H1 (cell line): ENCODE results near the gene ABHD2. TPM values are rescaled to one million over a fixed set of nuclear protein-coding genes. Genes with fewer than 3 reads are reported as not detected.
A peak's percentile ranks its signal among the peaks of the same experiment; 100 is the strongest.

ENCODE experiments used
- CTCF ChIA-PET: fragments of 300-600 bp; sonication (Branson Sonifier 250); formaldehyde crosslinking; loops from one replicate; lab custom pipeline; 2021; ENCODE audit not compliant: partially characterized antibody; lab: Charles Lee
- POLR2A ChIA-PET: fragments of 300-600 bp; sonication (Branson Sonifier 250); formaldehyde crosslinking; loops from one replicate; lab custom pipeline; 2021; ENCODE audit warnings: inconsistent platforms; ENCODE audit not compliant: partially characterized antibody; lab: Charles Lee
- DNase-seq, 2 experiments: peaks; one replicate each; pipeline versions ENCODE4 v3.0.0 to v3.0.0-alpha.2; 2010 to 2022; ENCODE audit warnings: low spot score in 2 of 2, low read depth in 1 of 2, mixed read lengths in 1 of 2
- FAIRE-seq: peaks from 2 replicates; lab custom pipeline; 2011; peaks lifted over from hg19 to GRCh38; lab: Jason Lieb, UNC
- H2AFZ ChIP-seq: 2 replicates; pipeline ENCODE4 v1.8.1; 2012; ENCODE audit warnings: low read length, inconsistent platforms
- H2AK5ac ChIP-seq: 2 replicates; pipeline ENCODE4 v1.6.1; 2013; ENCODE audit warnings: low read depth, low read length
- H2BK120ac ChIP-seq: replicated peaks from 2 replicates; pipeline ENCODE3; 2013; ENCODE audit warnings: low read depth, low read length, inconsistent platforms
- H2BK12ac ChIP-seq: 2 replicates; pipeline ENCODE4 v1.6.1; 2013; ENCODE audit warnings: low read depth, low read length
- H2BK15ac ChIP-seq: 2 replicates; pipeline ENCODE4 v1.6.1; 2013; ENCODE audit warnings: low read length
- H2BK20ac ChIP-seq: 2 replicates; pipeline ENCODE4 v1.6.1; 2013; ENCODE audit warnings: low read length
- H2BK5ac ChIP-seq: 2 replicates; pipeline ENCODE4 v1.6.1; 2013; ENCODE audit warnings: low read depth, low read length
- H3K14ac ChIP-seq: 2 replicates; pipeline ENCODE4 v1.6.1; 2013; ENCODE audit warnings: inconsistent platforms; ENCODE audit not compliant: insufficient read length
- H3K18ac ChIP-seq: 2 replicates; pipeline ENCODE4 v1.6.1; 2013; ENCODE audit warnings: low read length; ENCODE audit errors: extremely low read depth
- H3K23ac ChIP-seq: 2 replicates; pipeline ENCODE4 v1.6.1; 2013; ENCODE audit warnings: inconsistent platforms; ENCODE audit not compliant: insufficient read length
- H3K23me2 ChIP-seq: 2 replicates; pipeline ENCODE4 v1.6.1; 2013; ENCODE audit warnings: low read depth, low read length
- H3K27ac ChIP-seq: 2 replicates; pipeline ENCODE4 v1.6.1; 2011; ENCODE audit warnings: low read depth, low read length, inconsistent platforms
- H3K27me3 ChIP-seq, 4 experiments: replicated peaks in 1 of 4; 1 replicate in 1 of 4; 2 replicates in 3 of 4; pipeline versions ENCODE4 v1.6.1 to v1.8.1; 2011 to 2013; ENCODE audit warnings: low read length in 3 of 4, mild to moderate bottlenecking in 3 of 4, inconsistent platforms in 2 of 4, mixed read lengths in 2 of 4, moderate library complexity in 1 of 4; ENCODE audit not compliant: control insufficient read depth in 3 of 4, insufficient read depth in 3 of 4; ENCODE audit errors: extremely low read depth in 1 of 4
- H3K36me3 ChIP-seq, 4 experiments: 2 replicates each; pipeline versions ENCODE4 v1.6.1 to v1.8.1; 2011 to 2013; ENCODE audit warnings: mild to moderate bottlenecking in 4 of 4, low read length in 3 of 4, moderate library complexity in 2 of 4, control low read depth in 1 of 4, inconsistent platforms in 1 of 4; ENCODE audit not compliant: insufficient read depth in 4 of 4, control insufficient read depth in 2 of 4
- H3K4ac ChIP-seq: replicated peaks from 2 replicates; pipeline ENCODE3; 2013; ENCODE audit warnings: low read length, low read depth, mixed read lengths, inconsistent platforms; ENCODE audit not compliant: insufficient read length
- H3K4me1 ChIP-seq, 4 experiments: replicated peaks in 1 of 4; 1 replicate in 1 of 4; 2 replicates in 3 of 4; pipeline versions ENCODE4 v1.6.1 to v1.8.1; 2011 to 2013; ENCODE audit warnings: low read length in 3 of 4, inconsistent platforms in 2 of 4, mixed read lengths in 1 of 4; ENCODE audit not compliant: insufficient read depth in 4 of 4, control insufficient read depth in 3 of 4
- H3K4me2 ChIP-seq, 2 experiments: 2 replicates each; pipeline versions ENCODE4 v1.6.1 to v1.8.1; 2011 to 2013; ENCODE audit warnings: low read depth in 2 of 2, low read length in 2 of 2, control low read depth in 1 of 2, inconsistent platforms in 1 of 2, mild to moderate bottlenecking in 1 of 2; ENCODE audit not compliant: insufficient read depth in 1 of 2
- H3K4me3 ChIP-seq, 4 experiments: fragments of 200-600, 300-600 bp in 1 of 4; sonication (generic), shearing (Covaris generic), sonication (Bioruptor Twin) in 1 of 4; 2 replicates each; pipeline versions ENCODE4 v1.5.1 to v1.8.1; 2011 to 2016; ENCODE audit warnings: low read length in 4 of 4, low read depth in 3 of 4, control low read depth in 2 of 4, inconsistent platforms in 2 of 4, mild to moderate bottlenecking in 2 of 4, mixed read lengths in 1 of 4, moderate library complexity in 1 of 4; ENCODE audit not compliant: insufficient read depth in 2 of 4; ENCODE audit errors: extremely low read depth in 1 of 4
- H3K56ac ChIP-seq: replicated peaks from 2 replicates; pipeline ENCODE3; 2013; ENCODE audit warnings: low read depth, mild to moderate bottlenecking, mixed read lengths, low read length, inconsistent platforms; ENCODE audit not compliant: insufficient read length
- H3K79me1 ChIP-seq: 2 replicates; pipeline ENCODE4 v1.6.1; 2013; ENCODE audit warnings: low read depth, low read length, control low read depth
- H3K79me2 ChIP-seq, 2 experiments: 2 replicates each; pipeline versions ENCODE4 v1.6.1 to v1.8.1; 2012 to 2013; ENCODE audit warnings: low read length in 2 of 2, mild to moderate bottlenecking in 2 of 2, inconsistent platforms in 1 of 2; ENCODE audit not compliant: insufficient read depth in 2 of 2, control insufficient read depth in 1 of 2
- H3K9ac ChIP-seq, 4 experiments: replicated peaks in 1 of 4; 1 replicate in 1 of 4; 2 replicates in 3 of 4; pipeline versions ENCODE4 v1.6.1 to v1.8.1; 2011 to 2013; ENCODE audit warnings: low read depth in 3 of 4, low read length in 3 of 4, control low read depth in 2 of 4, mild to moderate bottlenecking in 2 of 4, moderate library complexity in 2 of 4, inconsistent platforms in 1 of 4; ENCODE audit errors: extremely low read depth in 1 of 4
- H3K9me3 ChIP-seq, 2 experiments: 2 replicates each; pipeline versions ENCODE4 v1.6.1 to v1.8.1; 2012 to 2013; ENCODE audit warnings: mild to moderate bottlenecking in 2 of 2, moderate library complexity in 2 of 2, control low read depth in 1 of 2, inconsistent platforms in 1 of 2, low read depth in 1 of 2, low read length in 1 of 2, mixed read lengths in 1 of 2; ENCODE audit not compliant: insufficient read depth in 2 of 2
- H4K20me1 ChIP-seq, 2 experiments: replicated peaks in 1 of 2; 2 replicates each; pipeline versions ENCODE3 to v1.8.1; 2011 to 2013; ENCODE audit warnings: inconsistent platforms in 2 of 2, low read length in 2 of 2, mild to moderate bottlenecking in 1 of 2; ENCODE audit not compliant: insufficient read depth in 2 of 2, control insufficient read depth in 1 of 2
- H4K5ac ChIP-seq: 2 replicates; pipeline ENCODE4 v1.6.1; 2013; ENCODE audit warnings: low read length, low read depth, mixed read lengths, inconsistent platforms; ENCODE audit not compliant: insufficient read length
- H4K8ac ChIP-seq: 2 replicates; pipeline ENCODE4 v1.8.0; 2013; ENCODE audit warnings: mild to moderate bottlenecking, moderate library complexity, low read length, inconsistent platforms; ENCODE audit not compliant: insufficient read depth; ENCODE audit errors: extremely low read depth
- H4K91ac ChIP-seq: replicated peaks from 2 replicates; pipeline ENCODE3; 2013; ENCODE audit warnings: low read length, mixed read lengths, inconsistent platforms; ENCODE audit not compliant: insufficient read length
- CEBPB ChIP-seq: IDR thresholded peaks from 2 replicates; pipeline ENCODE4 v1.6.1; 2012; ENCODE audit warnings: low read depth, low read length
- KDM5A ChIP-seq: fragments of 200-600 bp; IDR thresholded peaks from 2 replicates; pipeline ENCODE4 v1.7.1; 2012; ENCODE audit warnings: mild to moderate bottlenecking, low read length, inconsistent platforms, mixed read lengths
- TEAD4 ChIP-seq: IDR thresholded peaks from 2 replicates; pipeline ENCODE4 v1.6.1; 2012; ENCODE audit warnings: low read depth, low read length, inconsistent platforms, mixed read lengths
- WGBS, 2 experiments: shearing (Covaris generic) in 1 of 2; methylation state at CpG; one replicate each; pipeline versions ENCODE4 v1.1.6 to v1.1.7; 2013 to 2015; ENCODE audit warnings: low lambda C conversion rate in 2 of 2, mixed read lengths in 2 of 2, inconsistent platforms in 1 of 2, low coverage in 1 of 2, missing lambda C conversion rate in 1 of 2; ENCODE audit not compliant: insufficient replicate concordance in 2 of 2, insufficient coverage in 1 of 2, insufficient read length in 1 of 2; ENCODE audit errors: extremely low coverage in 1 of 2, missing lambda C conversion rate in 1 of 2; 5-methylcytosine and 5-hydroxymethylcytosine counted together
- polyA plus RNA-seq, 7 experiments: library from polyadenylated mRNA; depleted of rRNA in 3 of 7; stranded (reverse) in 5 of 7; unstranded in 2 of 7; fragments of >200 nt in 5 of 7; fragments of 200-250 nt in 2 of 7; gene quantifications; 1 replicate in 5 of 7; 2 replicates in 1 of 7; 4 replicates in 1 of 7; pipeline versions ENCODE4 v1.2.1 to v1.2.3, GENCODE V29; 2011 to 2013; ENCODE audit warnings: missing spikeins in 2 of 7, mixed read lengths in 2 of 7
- total RNA-seq: library from RNA; stranded (reverse); fragmentation: NEBNext Ultra II Directional; extraction: Animal tissue kit (Norgen Biotek cat#: 25700); gene quantifications from 2 replicates; pipeline ENCODE4 v1.2.1, GENCODE V29; 2021

The ABHD2 gene
- total and polyA plus RNA-seq, 2 of the 8 experiments (the other 6 are each of a cell fraction or from before 2014, with no cell fraction given), result 9.1 to 23.7 TPM

- FAIRE-seq, result no peak
- H3K9ac ChIP-seq, result no peak overlapping the region
Observed at GRCh38 chr15:89243046-89243690, 154.9 kb downstream of the ABHD2 start.

More at GRCh38 chr15:89243046-89243690, 154.9 kb downstream of the ABHD2 start:
- H3K56ac ChIP-seq, result no peak overlapping the region
- H3K36me3 ChIP-seq, result peaks cover 2 to 11% (median 8%) of the 10 kb centered on the region in 4 experiments; a peak in 5 of 8 replicates
- H3K79me2 ChIP-seq, result peaks cover 4 to 34% of the 10 kb centered on the region in 2 experiments; a peak in 3 of 4 replicates
- no peak overlapping the region for H3K23ac ChIP-seq
- peak overlapping the region; percentile 46; the same call in 1 of the 2 replicates for H2BK5ac ChIP-seq
- H3K23me2 ChIP-seq, result no peaks in the 10 kb centered on the region; the same call in 1 of the 2 replicates
- H4K20me1 ChIP-seq, result peaks cover 0 to 3% of the 10 kb centered on the region in 2 experiments
- peaks cover 3% of the 10 kb centered on the region; the same call in 1 of the 2 replicates for H3K79me1 ChIP-seq
- POLR2A ChIA-PET, result interaction anchor here (0.8 to 2.1 kb wide), 4 partner anchors 9 to 216 kb away, joined by 3 to 6 read pairs (median 4); no protein-coding TSS in a partner anchor
- H3K4me1 ChIP-seq, result peaks cover 0 to 9% (median 3%) of the 10 kb centered on the region in 4 experiments; a peak in 5 of 7 replicates
- H2BK15ac ChIP-seq, result no peak overlapping the region
- peak overlapping the region; percentile 86 for H2AFZ ChIP-seq
- H3K9me3 ChIP-seq, result 0 out of 4 replicates have a peak, but pooled peaks cover 0 to 4% of the 10 kb centered on the region in 2 experiments
- no peak overlapping the region for H3K14ac ChIP-seq
- H2BK20ac ChIP-seq, result 0 out of 2 replicates have a peak overlapping the region, but pooled peaks have one; percentile 32
- peak overlapping the region; percentile 30 to 96 (median 94) for H3K4me3 ChIP-seq
- TF ChIP-seq KDM5A (no peak), CEBPB (peak; percentile 80), TEAD4 (no peak)
- TF ChIP-seq, all 59 proteins: peak for 1
- H4K5ac ChIP-seq, result peak overlapping the region; percentile 63
- no peak for DNase-seq
- H3K27me3 ChIP-seq, result peaks cover 0 to 2% (median 0%) of the 10 kb centered on the region in 4 experiments; a peak in 3 of 7 replicates
- 68% methylated on average over 20 of the region's 20 CpGs; no CpG with 5 or more reads in 1 of the 2 experiments for WGBS, 2 experiments
- H4K8ac ChIP-seq, result 0 out of 2 replicates have a peak overlapping the region, but pooled peaks have one; percentile 9
- H3K27ac ChIP-seq, result no peak overlapping the region
- no peak overlapping the region for H2AK5ac ChIP-seq
- peak overlapping the region; percentile 36; the same call in 1 of the 2 replicates for H3K18ac ChIP-seq
- H2BK120ac ChIP-seq, result peak overlapping the region; percentile 16
- peak overlapping the region; percentile 13 for H3K4ac ChIP-seq
- H4K91ac ChIP-seq, result peak overlapping the region; percentile 22
- peak overlapping the region; percentile 63 to 80 for H3K4me2 ChIP-seq
- no peak overlapping the region; the same call in 1 of the 2 replicates for H2BK12ac ChIP-seq
- CTCF ChIA-PET, result interaction anchor here (0.6 to 4.7 kb wide), 13 partner anchors 10 to 779 kb away, joined by 3 to 36 read pairs (median 6); no protein-coding TSS in a partner anchor
